Immature natural killer cell (primary cell): ENCODE results near the gene ERBB3. TPM values are rescaled to one million over a fixed set of nuclear protein-coding genes. Genes with fewer than 3 reads are reported as not detected.

Source experiments
- DNase-seq, 3 donors: peaks; one replicate each; pipeline ENCODE4 v3.0.0; 2022; ENCODE audit warnings: mixed read lengths in 1 of 3
- H3K27ac Mint-ChIP-seq, 6 donors: one replicate each; pipeline ENCODE4 v1.8.0; 2020; ENCODE audit warnings: mixed read lengths in 6 of 6, mild to moderate bottlenecking in 5 of 6, inconsistent platforms in 4 of 6, moderate library complexity in 3 of 6
- H3K27me3 Mint-ChIP-seq, 3 donors: one replicate each; pipeline ENCODE4 v1.8.0; 2020 to 2021; ENCODE audit warnings: low read depth in 3 of 3, mild to moderate bottlenecking in 3 of 3, mixed read lengths in 3 of 3, moderate library complexity in 3 of 3, inconsistent platforms in 1 of 3
- H3K36me3 Mint-ChIP-seq, 3 donors: one replicate each; pipeline ENCODE4 v1.8.0; 2020; ENCODE audit warnings: mixed read lengths in 3 of 3, inconsistent platforms in 2 of 3, mild to moderate bottlenecking in 2 of 3
- H3K4me1 Mint-ChIP-seq, 2 donors: one replicate each; pipeline ENCODE4 v1.8.0; 2020; ENCODE audit warnings: inconsistent platforms in 2 of 2, mild to moderate bottlenecking in 2 of 2, mixed read lengths in 2 of 2, moderate library complexity in 1 of 2
- H3K4me3 Mint-ChIP-seq, 5 donors: one replicate each; pipeline ENCODE4 v1.8.0; 2020; ENCODE audit warnings: mild to moderate bottlenecking in 5 of 5, mixed read lengths in 5 of 5, inconsistent platforms in 3 of 5, moderate library complexity in 3 of 5
- H3K9me3 Mint-ChIP-seq, 6 donors: one replicate each; pipeline ENCODE4 v1.8.0; 2020; ENCODE audit warnings: mild to moderate bottlenecking in 6 of 6, mixed read lengths in 6 of 6, inconsistent platforms in 4 of 6, moderate library complexity in 3 of 6
- polyA plus RNA-seq, 3 donors: library from polyadenylated mRNA; unstranded; fragments of 300-500 nt; fragmentation: Illumina TruSeq; gene quantifications; one replicate each; pipeline ENCODE4 v1.2.3, GENCODE V29; 2021

The ERBB3 gene
- polyA plus RNA-seq, 3 donors from 2014 or later: not detected

- no peak for DNase-seq
- Mint-ChIP-seq H3K27ac (peak overlapping the region in 4 of 6 donors; percentile 43 to 72 (median 62)), H3K9me3 (no peaks in the 10 kb centered on the region), H3K36me3 (peaks cover 39 to 65% (median 44%) of the 10 kb centered on the region in 3 donors), H3K27me3 (peaks cover 0 to 5% (median 2%) of the 10 kb centered on the region in 3 donors), H3K4me3 (no peak overlapping the region), H3K4me1 (peaks cover 9 to 26% of the 10 kb centered on the region in 2 donors)
These were observed 58.0 kb downstream of the ERBB3 start for GRCh38 chr12:56137853-56138571.

DNA sequence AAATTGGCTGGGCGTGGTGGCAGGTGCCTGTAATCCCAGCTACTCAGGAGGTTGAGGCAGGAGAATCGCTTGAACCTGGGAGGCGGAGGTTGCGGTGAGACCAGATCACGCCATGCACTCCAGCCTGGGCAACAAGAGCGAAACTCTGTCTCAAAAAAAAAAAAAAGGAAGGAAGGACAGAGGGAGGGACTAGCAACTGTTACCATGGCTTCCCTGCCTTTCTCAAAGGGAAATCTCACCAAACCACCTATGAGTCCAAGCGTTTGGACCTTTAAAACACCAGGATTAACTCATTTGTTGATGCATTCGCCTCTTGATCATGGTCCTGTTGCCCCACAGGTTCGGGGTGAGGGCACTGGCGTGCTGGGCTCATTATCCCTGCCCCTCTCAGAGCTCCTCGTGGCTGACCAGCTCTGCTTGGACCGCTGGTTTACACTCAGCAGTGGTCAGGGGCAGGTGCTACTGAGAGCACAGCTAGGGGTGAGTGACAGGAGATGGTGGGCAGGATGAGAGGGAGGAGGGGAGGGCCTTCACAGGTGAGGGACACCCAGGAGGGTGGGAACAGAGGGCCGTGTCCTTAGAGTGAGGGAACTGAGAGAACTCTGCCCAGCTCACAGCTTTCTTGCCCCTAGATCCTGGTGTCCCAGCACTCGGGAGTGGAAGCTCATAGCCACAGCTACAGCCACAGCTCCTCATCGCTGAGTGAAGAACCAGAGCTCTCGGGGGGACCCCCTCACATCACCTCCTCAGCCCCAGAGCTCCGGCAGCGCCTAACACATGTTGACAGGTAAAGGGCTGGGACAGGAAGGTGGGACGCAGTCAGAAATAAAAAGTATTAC is 62.2 kb downstream of the ERBB3 start:
- H3K4me1 Mint-ChIP-seq: peaks cover 7 to 22% of the 10 kb centered on the region in 2 donors
- H3K36me3 Mint-ChIP-seq: peaks cover 33 to 58% (median 37%) of the 10 kb centered on the region in 3 donors

GRCh38 chr12:56143217-56143616 is 63.3 kb downstream of the ERBB3 start:
- no peak for DNase-seq
- peak overlapping the region in 5 of 6 donors; percentile 9 to 72 (median 25) for H3K27ac Mint-ChIP-seq
- H3K36me3 Mint-ChIP-seq: peaks cover 29 to 48% (median 32%) of the 10 kb centered on the region in 3 donors
- no peaks in the 10 kb centered on the region for H3K9me3 Mint-ChIP-seq
- H3K27me3 Mint-ChIP-seq: peaks cover 2 to 4% (median 2%) of the 10 kb centered on the region in 3 donors
- peaks cover 7 to 22% of the 10 kb centered on the region in 2 donors for H3K4me1 Mint-ChIP-seq
- H3K4me3 Mint-ChIP-seq: no peak overlapping the region

More for the DNA sequence above, 62.2 kb downstream of the ERBB3 start:
- peaks cover 2 to 4% (median 2%) of the 10 kb centered on the region in 3 donors for H3K27me3 Mint-ChIP-seq
- no peaks in the 10 kb centered on the region for H3K9me3 Mint-ChIP-seq
- peak overlapping the region in 2 of 6 donors; percentile 12 to 53 for H3K27ac Mint-ChIP-seq
- no peak for DNase-seq
- H3K4me3 Mint-ChIP-seq: no peak overlapping the region

GRCh38 chr12:56143870-56144269 is 63.9 kb downstream of the ERBB3 start:
- peaks cover 23 to 42% (median 26%) of the 10 kb centered on the region in 3 donors for H3K36me3 Mint-ChIP-seq

DNA sequence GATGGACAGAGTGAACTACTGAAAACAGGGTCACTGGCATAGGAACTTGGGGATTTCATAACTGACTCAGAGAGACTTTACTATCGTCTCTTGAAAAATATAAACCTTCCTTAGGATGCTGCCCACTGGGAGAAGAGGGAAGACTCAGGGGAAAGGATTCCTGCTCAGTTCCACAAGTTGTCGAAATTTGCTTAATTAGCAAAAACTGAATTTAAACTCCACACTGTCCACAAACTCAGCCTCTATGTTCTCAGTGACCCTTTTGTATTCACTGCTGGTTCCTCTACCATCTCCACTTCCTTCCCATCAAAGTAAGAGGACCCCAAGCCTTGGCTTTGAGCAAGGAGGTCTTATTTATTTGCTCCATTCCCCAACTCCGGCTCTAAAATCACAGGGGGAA is 65.3 kb downstream of the ERBB3 start:
- peaks cover 1 to 14% of the 10 kb centered on the region in 2 donors for H3K4me1 Mint-ChIP-seq
- no peaks in the 10 kb centered on the region for H3K9me3 Mint-ChIP-seq
- H3K4me3 Mint-ChIP-seq: no peak overlapping the region
- H3K27ac Mint-ChIP-seq: peak overlapping the region in 2 of 6 donors; percentile 34 to 50
- H3K36me3 Mint-ChIP-seq: peaks cover 19 to 36% (median 25%) of the 10 kb centered on the region in 3 donors
- no peak for DNase-seq
- peaks cover 2 to 4% (median 2%) of the 10 kb centered on the region in 3 donors for H3K27me3 Mint-ChIP-seq

More at GRCh38 chr12:56143870-56144269, 63.9 kb downstream of the ERBB3 start:
- H3K9me3 Mint-ChIP-seq: no peaks in the 10 kb centered on the region
- DNase-seq: no peak
- H3K27me3 Mint-ChIP-seq: peaks cover 2 to 4% (median 2%) of the 10 kb centered on the region in 3 donors
- peak overlapping the region in 5 of 6 donors; percentile 9 to 72 (median 39) for H3K27ac Mint-ChIP-seq
- no peak overlapping the region for H3K4me3 Mint-ChIP-seq
- H3K4me1 Mint-ChIP-seq: peaks cover 2 to 17% of the 10 kb centered on the region in 2 donors

DNA sequence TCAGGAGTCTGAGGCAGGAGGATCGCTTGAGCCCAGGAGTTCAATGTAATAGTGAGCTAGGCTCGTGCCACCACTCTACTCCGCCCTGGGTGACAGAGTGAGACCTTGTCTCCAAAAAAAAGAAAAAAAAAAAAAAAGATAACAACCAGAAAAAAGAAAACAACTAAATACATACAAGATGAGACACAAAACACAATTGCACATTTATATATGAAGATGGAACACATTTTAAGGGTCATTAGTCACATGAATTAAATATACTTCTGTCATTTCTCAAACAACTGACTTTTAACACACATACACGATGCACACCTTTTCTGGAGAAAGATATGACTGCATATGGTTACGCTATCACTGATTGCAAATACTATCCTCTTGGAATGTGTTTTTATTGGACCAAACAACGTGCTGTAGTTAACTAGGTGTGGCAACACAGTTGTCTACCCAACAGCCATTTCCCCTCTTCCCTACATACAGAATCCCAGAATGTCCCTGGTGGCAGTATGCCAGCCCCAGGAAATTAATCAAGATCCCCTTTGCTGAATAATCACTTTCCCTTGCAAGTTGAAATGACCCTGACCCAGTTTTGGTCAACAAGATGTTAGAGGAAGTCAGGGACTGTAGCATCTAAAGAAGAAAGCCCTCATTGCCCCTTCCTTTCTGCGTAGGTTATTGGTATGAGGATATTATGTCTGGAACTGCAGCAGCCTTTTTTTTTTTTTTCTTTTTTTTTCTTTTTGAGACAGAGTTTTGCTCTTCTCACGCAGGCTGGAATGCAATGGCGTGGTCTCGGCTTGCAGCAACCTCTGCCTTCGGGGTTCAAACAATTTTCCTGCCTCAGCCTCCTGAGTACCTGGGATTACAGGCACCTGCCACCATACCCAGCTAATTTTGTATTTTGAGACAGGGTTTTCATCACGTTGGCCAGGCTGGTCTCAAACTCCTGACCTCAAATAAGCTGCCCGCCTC is 66.8 kb downstream of the ERBB3 start:
- peaks cover 5 to 6% (median 6%) of the 10 kb centered on the region in 3 donors for H3K27me3 Mint-ChIP-seq
- no peak overlapping the region for H3K4me3 Mint-ChIP-seq
- H3K27ac Mint-ChIP-seq: peak overlapping the region in 3 of 6 donors; percentile 2 to 59 (median 48)
- H3K4me1 Mint-ChIP-seq: peaks cover 14 to 18% of the 10 kb centered on the region in 2 donors
- no peak for DNase-seq
- peaks cover 11 to 26% (median 14%) of the 10 kb centered on the region in 3 donors for H3K36me3 Mint-ChIP-seq
- no peaks in the 10 kb centered on the region for H3K9me3 Mint-ChIP-seq

DNA sequence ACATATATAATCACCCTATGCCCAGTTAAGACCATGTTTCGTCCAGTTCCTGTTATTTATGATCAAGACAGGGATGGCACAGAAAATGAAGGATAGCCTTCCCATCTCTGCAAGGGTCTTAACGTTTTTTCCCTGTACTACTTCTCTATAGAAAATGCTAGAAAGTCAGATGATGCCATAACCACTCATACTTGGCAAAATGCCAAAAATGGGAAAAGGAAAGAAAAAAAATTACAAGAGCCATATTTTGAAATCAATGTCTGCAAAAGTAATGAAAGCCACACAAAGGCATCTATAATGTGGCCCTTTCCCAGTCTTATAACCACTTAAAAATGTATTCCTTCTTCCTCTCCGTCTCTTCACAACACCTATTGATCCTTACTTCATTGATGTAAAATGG is 70.6 kb downstream of the ERBB3 start:
- peak overlapping the region; percentile 90 to 98 (median 96) for H3K27ac Mint-ChIP-seq
- no peaks in the 10 kb centered on the region for H3K9me3 Mint-ChIP-seq
- H3K27me3 Mint-ChIP-seq: peaks cover 3 to 18% (median 6%) of the 10 kb centered on the region in 3 donors
- no peaks in the 10 kb centered on the region for H3K36me3 Mint-ChIP-seq
- DNase-seq: no peak
- H3K4me3 Mint-ChIP-seq: peak overlapping the region in 4 of 5 donors; percentile 19 to 92 (median 76)
- H3K4me1 Mint-ChIP-seq: peaks cover 28 to 30% of the 10 kb centered on the region in 2 donors

DNA sequence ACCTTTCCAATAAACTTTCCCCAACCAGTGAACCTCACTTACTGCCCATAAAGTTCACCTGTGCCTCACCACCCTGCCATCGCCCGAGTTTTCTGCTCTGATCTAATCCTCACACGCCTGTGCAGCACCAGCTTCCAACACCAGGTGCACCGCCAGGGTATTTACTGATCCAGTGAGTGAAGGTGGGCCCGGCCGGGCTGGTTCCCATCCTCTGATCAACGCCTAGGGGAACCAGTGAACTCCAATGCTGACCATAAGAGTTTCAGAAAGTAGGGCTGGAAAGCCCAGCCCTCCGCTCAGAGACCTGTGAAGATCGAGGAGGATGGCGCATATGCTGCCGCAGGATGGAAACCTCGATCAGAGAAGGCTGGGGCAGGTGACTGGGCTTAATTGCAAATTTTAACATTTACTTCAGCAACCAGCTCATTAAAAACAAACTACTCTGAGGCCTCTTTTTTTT is 71.7 kb downstream of the ERBB3 start:
- peak; percentile 38 to 50 (median 47) for DNase-seq
- peaks cover 30 to 33% of the 10 kb centered on the region in 2 donors for H3K4me1 Mint-ChIP-seq

GRCh38 chr12:56152132-56152755 is 72.3 kb downstream of the ERBB3 start, which contains the start of gene MYL6B:
MYL6B (plus strand) TSS chr12:56152587; CDS start chr12:56153919, 1,332 bp downstream.
- peak within 1 kb of the TSS; percentile 90 to 98 (median 96) for H3K27ac Mint-ChIP-seq
- peaks cover 5 to 20% (median 5%) of the 10 kb centered on the region in 3 donors for H3K27me3 Mint-ChIP-seq
- DNase-seq: peak; percentile 87 to 88 (median 87)
- peaks cover 33 to 36% of the 10 kb centered on the region in 2 donors for H3K4me1 Mint-ChIP-seq
- no peaks in the 10 kb centered on the region for H3K36me3 Mint-ChIP-seq
- peak within 1 kb of the TSS; percentile 89 to 94 (median 92) for H3K4me3 Mint-ChIP-seq
- H3K9me3 Mint-ChIP-seq: no peaks in the 10 kb centered on the region

More for the DNA sequence above, 71.7 kb downstream of the ERBB3 start:
- peak overlapping the region; percentile 89 to 94 (median 92) for H3K4me3 Mint-ChIP-seq
- H3K27ac Mint-ChIP-seq: peak overlapping the region; percentile 90 to 98 (median 96)
- H3K27me3 Mint-ChIP-seq: peaks cover 3 to 20% (median 5%) of the 10 kb centered on the region in 3 donors
- H3K9me3 Mint-ChIP-seq: no peaks in the 10 kb centered on the region
- no peaks in the 10 kb centered on the region for H3K36me3 Mint-ChIP-seq

Other genes with a start within 250 kb of the ERBB3 start
- gene MMP19, start 237.2 kb upstream of the ERBB3 start, polyA plus RNA-seq: under 1 TPM in 1 of 3 donors, not detected in 2; 0.10 TPM
- 10 to 100 TPM; 41.2 to 66.3 (median 54.2) TPM for gene PYM1, start 152.3 kb upstream of the ERBB3 start, polyA plus RNA-seq
- gene DGKA, start 149.0 kb upstream of the ERBB3 start, polyA plus RNA-seq: 10 to 100 TPM; 14.9 to 38.1 (median 19.7) TPM
- under 1 TPM in 1 of 3 donors, not detected in 2; 0.44 TPM for gene PMEL, start 114.1 kb upstream of the ERBB3 start, polyA plus RNA-seq
- gene CDK2, start 113.3 kb upstream of the ERBB3 start, polyA plus RNA-seq: 10 to 100 TPM; 11.6 to 27.7 (median 13.4) TPM
- 10 to 100 TPM; 54.6 to 80.6 (median 76.9) TPM for gene RAB5B, start 106.1 kb upstream of the ERBB3 start, polyA plus RNA-seq
- 1 to 10 TPM; 3.5 to 5.9 (median 5.9) TPM for gene SUOX, start 82.9 kb upstream of the ERBB3 start, polyA plus RNA-seq
- gene IKZF4, start 59.1 kb upstream of the ERBB3 start, polyA plus RNA-seq: 1 to 10 TPM in 1 of 3 donors, not detected in 2; 1.0 TPM
- gene RPS26, start 38.2 kb upstream of the ERBB3 start, polyA plus RNA-seq: 100 to 1,000 TPM; 294 to 705 (median 698) TPM
- gene PA2G4, start 24.4 kb downstream of the ERBB3 start, polyA plus RNA-seq: 100 to 1,000 TPM; 192 to 222 (median 214) TPM
- gene RPL41, start 36.5 kb downstream of the ERBB3 start, polyA plus RNA-seq: 1,000 to 10,000 TPM; 2,591 to 7,233 (median 3,803) TPM
- 1 to 10 TPM in 2 of 3 donors, under 1 TPM in 1; 0.86 to 4.2 (median 1.3) TPM for gene ZC3H10, start 38.1 kb downstream of the ERBB3 start, polyA plus RNA-seq
- 100 to 1,000 TPM; 217 to 502 (median 273) TPM for gene ESYT1, start 48.1 kb downstream of the ERBB3 start, polyA plus RNA-seq
- 10 to 100 TPM in 1 of 3 donors, 1 to 10 TPM in 2; 1.5 to 12.9 (median 9.3) TPM for gene MYL6B, start 72.4 kb downstream of the ERBB3 start, polyA plus RNA-seq
- 1,000 to 10,000 TPM; 2,998 to 5,712 (median 4,230) TPM for gene MYL6, start 78.2 kb downstream of the ERBB3 start, polyA plus RNA-seq
- gene SMARCC2, start 109.3 kb downstream of the ERBB3 start, polyA plus RNA-seq: 100 to 1,000 TPM in 1 of 3 donors, 10 to 100 TPM in 2; 25.7 to 118 (median 43.7) TPM
- 10 to 100 TPM; 49.0 to 55.1 (median 49.3) TPM for gene RNF41, start 141.8 kb downstream of the ERBB3 start, polyA plus RNA-seq
- 1 to 10 TPM; 3.2 to 8.8 (median 6.8) TPM for gene NABP2, start 144.2 kb downstream of the ERBB3 start, polyA plus RNA-seq
- not detected for gene SLC39A5, start 149.9 kb downstream of the ERBB3 start, polyA plus RNA-seq
- 10 to 100 TPM in 1 of 3 donors, 1 to 10 TPM in 2; 3.2 to 23.3 (median 3.7) TPM for gene ANKRD52, start 178.2 kb downstream of the ERBB3 start, polyA plus RNA-seq
- 10 to 100 TPM; 12.0 to 18.6 (median 18.3) TPM for gene COQ10A, start 186.8 kb downstream of the ERBB3 start, polyA plus RNA-seq
- 10 to 100 TPM; 41.7 to 82.2 (median 67.3) TPM for gene CS, start 220.2 kb downstream of the ERBB3 start, polyA plus RNA-seq
- 100 to 1,000 TPM; 201 to 232 (median 228) TPM for gene CNPY2, start 235.8 kb downstream of the ERBB3 start, polyA plus RNA-seq